HG02943 (cell line): Measurements from ENCODE around the gene RASGRP3.
"Not testable (repeated sequence)": the region's sequence is repeated elsewhere in the genome, so short reads cannot be mapped to it uniquely, and the experiment has no call there.

ENCODE experiments used
- ATAC-seq: cut with Tn5 transposase; IDR thresholded peaks from one replicate; pipeline ENCODE4 v1.9.1; 2021; ENCODE audit warnings: mild to moderate bottlenecking, low read depth, moderate library complexity; ENCODE audit not compliant: unreplicated experiment

The RASGRP3 gene

GRCh38 chr2:33453905-33454479 lies 22.5 kb upstream of the RASGRP3 start:
- ATAC-seq: no peak

DNA sequence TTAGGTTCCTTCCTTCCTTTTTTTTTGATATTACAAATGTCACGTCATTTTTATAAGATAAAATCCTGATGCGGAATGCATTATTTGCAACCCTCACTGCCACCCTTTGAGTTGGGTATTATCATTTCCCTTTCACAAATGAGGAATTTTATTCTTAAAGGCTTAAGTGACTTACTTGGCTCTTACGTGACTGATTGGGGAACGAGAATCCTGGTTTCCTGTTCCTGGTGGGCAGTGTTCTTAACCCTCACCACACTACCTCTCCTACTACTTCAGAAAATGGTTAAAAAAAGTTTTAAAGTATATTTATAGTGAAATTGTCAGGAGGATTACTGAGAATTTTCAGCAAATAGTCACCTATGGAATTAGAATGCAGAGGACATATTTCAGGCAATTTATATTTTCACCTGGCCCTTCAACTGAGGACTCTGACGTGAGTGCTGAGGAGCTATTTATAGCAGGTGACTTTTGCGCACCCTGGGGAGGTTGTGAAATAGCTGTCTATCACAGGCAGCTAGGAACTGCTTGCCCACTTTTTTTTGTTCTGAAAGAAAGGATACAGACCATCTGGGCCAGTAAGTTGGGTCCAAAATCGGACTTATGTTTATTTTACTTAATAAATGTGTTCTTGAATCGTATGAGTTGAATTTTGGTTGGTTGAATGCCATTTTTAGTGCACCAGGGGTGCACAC lies 18.7 kb upstream of the RASGRP3 start:
- ATAC-seq: no peak

GRCh38 chr2:33458248-33458819 lies 18.1 kb upstream of the RASGRP3 start:
- ATAC-seq: no peak

GRCh38 chr2:33459745-33460144 lies 16.7 kb upstream of the RASGRP3 start:
- no peak for ATAC-seq

- not testable (repeated sequence) for ATAC-seq
Observed at GRCh38 chr2:33462512-33462911, 13.9 kb upstream of the RASGRP3 start.

GRCh38 chr2:33467413-33467812 lies 9.0 kb upstream of the RASGRP3 start:
- ATAC-seq: no peak

DNA sequence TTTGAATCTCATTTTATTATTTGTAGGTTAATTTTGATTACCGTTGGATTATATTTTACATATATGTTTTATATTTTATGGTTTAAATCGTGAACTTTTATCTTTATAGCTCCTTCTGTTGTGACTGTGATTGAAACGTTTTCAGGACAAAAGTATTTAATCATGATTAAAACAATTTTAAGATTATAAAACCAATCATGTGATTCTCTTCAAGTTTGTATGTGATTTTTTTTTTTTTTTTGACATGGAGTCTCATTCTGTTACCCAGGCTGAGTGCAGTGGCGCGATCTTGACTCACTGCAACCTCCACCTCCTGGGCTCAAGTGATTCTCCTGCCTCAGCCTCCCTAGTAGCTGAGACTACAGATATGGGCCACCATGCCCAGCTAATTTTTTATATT lies 7.2 kb upstream of the RASGRP3 start:
- no peak for ATAC-seq

- ATAC-seq: peak; percentile 52
Observed at GRCh38 chr2:33475224-33476130, 972 bp upstream of the RASGRP3 start.

DNA sequence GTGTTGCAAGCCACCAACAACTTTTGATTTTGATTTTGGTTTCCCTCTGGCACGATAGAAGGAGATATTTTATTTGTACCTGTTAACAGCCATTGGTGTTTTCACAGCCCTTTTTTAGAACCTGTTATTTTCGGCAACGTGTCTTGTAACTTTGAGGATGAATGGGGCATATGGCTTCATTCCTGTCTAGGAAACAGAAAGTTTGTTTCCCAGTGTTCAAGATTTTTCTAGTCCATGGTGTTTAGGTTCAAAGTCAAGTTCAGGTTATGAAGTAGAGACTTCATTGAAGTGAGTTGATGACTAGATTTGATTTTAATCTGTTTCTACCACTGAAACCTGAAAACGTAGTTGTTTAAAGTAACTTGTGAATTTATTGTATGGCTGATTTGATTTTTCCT lies 343 bp downstream of the RASGRP3 start:
- ATAC-seq: no peak

GRCh38 chr2:33477473-33478468 lies 1.3 kb downstream of the RASGRP3 start:
- ATAC-seq: peak; percentile 17

- ATAC-seq: no peak
Observed at GRCh38 chr2:33478968-33479731, 2.7 kb downstream of the RASGRP3 start.

- ATAC-seq: no peak
Observed at GRCh38 chr2:33482518-33482917, 6.1 kb downstream of the RASGRP3 start.

DNA sequence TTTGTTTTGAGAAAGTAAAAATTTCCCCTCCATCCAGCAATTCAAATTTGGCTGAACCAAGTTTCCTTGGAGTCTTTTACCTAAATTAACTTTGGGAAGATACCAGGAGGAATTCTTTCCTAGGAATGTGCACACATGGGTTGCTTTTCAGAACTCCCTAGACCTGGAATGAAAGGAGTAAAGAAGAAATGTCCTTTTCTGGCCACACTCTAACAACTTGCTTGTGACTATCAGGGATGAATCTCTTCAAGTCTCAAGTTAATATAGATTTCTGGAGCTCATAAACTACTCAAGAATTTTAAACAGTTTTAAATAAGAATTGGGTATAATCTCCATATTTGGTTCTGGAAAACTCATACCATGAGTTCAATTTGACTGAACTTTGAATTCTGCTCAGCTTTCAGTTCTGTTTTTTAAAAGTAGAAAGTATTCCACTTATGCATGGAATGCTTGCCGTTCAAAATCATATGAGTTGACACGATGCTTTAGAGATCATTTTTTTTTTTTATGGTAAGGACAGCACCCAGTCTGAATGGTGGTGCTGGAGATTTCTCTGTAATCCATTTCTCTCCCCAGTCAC lies 7.7 kb downstream of the RASGRP3 start:
- no peak for ATAC-seq

DNA sequence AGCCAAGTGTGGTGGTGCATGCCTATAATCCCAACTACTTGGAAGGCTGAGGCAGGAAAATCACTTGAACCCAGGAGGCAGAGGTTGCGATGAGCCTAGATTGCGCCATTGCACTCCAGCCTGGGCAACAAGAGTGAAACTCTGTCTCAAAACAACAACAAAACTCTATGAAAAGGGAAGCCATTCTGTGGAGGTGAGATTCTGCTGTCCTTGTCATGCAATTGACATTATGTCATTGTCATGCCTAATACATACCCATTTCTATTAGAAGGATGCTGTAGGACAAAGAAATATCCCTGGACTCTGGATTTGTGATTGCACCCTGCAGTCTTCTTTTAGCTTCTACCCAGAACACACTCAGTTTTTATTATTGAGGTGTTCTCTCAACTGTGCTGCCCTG lies 8.6 kb downstream of the RASGRP3 start:
- ATAC-seq: no peak

DNA sequence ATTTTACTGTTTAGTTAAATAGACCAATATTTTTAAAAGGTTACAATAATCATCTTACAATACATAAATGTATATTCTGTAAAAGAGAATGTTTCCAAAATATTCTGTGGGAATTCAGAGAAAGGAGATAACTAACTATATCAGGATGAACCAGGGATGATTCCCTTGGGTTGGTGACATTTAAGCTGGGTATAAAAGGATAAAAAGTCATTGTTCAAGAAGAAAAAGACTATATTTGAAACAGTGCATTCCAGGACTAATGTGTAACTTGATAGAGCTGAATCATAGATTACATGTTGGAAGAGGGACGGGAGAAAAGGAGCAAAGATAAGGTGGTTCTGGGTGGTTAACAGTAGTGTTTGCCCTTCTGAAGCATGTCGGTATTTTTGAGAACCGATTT lies 10.1 kb downstream of the RASGRP3 start:
- ATAC-seq: no peak

DNA sequence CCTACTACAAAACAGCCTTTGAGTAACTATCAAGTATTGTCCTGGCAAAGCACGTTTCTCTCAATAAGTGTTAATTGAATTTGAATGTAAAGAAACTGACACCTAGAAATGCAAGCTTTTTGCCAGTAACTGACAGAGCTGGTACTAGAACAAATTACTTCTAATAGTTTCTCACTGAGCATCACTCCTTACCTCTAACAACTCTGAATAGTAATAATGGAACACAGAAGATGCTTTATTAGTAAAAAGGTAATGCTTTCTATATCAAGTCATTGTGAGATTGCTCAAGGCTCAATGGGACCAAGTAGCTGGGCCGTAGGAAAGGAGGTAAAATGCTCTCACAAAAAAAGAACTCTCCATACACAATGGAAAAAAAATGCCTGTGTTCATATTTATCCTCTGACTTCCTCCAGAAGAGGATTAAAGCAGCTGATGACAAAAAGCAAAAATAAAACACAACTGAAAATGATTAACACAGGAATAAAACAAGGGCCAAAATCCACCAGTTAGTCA lies 11.8 kb downstream of the RASGRP3 start:
- peak; percentile 41 for ATAC-seq

DNA sequence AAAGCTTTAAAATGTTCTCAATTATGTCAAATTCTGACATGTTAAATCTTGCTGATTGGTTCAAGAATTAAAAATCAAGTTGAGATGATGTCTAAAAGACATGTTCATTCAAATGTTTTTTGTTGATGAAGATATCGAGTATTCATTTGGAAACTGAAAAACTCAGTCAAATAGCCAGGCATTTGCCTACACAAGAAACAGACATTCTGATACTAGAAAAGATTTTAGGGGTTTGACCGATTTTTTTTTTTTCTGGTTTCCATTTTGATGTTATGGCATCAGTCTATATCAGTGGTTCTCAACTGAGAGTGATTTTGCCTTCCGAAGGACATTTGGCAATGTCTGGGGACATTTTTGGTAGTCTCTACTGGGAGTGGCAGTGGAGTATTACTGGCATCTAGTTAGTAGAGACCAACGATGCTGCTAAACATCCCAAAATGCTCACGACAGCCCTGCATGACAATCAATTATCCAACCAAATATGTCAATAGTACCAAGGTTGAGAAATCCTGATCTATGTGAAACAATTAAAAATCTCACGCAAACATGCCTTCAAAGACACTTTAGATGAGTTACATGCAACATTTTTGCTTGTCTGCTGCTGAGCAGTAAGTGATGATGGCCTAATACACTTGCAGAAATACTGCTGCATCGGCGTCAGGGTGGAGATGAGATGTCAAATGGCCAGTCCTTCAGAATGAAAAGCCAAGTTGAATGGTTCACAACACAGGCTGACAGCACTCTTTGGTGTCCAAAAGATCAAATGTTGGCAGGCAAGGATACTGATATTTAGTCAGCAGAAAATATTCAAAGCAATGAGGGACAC lies 12.5 kb downstream of the RASGRP3 start:
- ATAC-seq: peak; percentile 37
